ES-I3 (cell line): ENCODE measurements around the gene MAEL.

ENCODE experiments used
- H3K36me3 ChIP-seq: 2 replicates; pipeline ENCODE4 v1.6.1; 2013; ENCODE audit warnings: mild to moderate bottlenecking, low read length, control low read depth, moderate library complexity; ENCODE audit not compliant: insufficient read depth
- H3K4me1 ChIP-seq: 2 replicates; pipeline ENCODE4 v1.6.1; 2013; ENCODE audit warnings: mild to moderate bottlenecking, control low read depth, low read length; ENCODE audit not compliant: insufficient read depth
- H3K9ac ChIP-seq: 2 replicates; pipeline ENCODE4 v1.6.1; 2013; ENCODE audit warnings: low read depth, mild to moderate bottlenecking, low read length, moderate library complexity
- H3K9me3 ChIP-seq: 2 replicates; pipeline ENCODE4 v1.6.1; 2013; ENCODE audit warnings: mild to moderate bottlenecking, low read length, moderate library complexity; ENCODE audit not compliant: control insufficient read depth, insufficient read depth

Gene MAEL

DNA sequence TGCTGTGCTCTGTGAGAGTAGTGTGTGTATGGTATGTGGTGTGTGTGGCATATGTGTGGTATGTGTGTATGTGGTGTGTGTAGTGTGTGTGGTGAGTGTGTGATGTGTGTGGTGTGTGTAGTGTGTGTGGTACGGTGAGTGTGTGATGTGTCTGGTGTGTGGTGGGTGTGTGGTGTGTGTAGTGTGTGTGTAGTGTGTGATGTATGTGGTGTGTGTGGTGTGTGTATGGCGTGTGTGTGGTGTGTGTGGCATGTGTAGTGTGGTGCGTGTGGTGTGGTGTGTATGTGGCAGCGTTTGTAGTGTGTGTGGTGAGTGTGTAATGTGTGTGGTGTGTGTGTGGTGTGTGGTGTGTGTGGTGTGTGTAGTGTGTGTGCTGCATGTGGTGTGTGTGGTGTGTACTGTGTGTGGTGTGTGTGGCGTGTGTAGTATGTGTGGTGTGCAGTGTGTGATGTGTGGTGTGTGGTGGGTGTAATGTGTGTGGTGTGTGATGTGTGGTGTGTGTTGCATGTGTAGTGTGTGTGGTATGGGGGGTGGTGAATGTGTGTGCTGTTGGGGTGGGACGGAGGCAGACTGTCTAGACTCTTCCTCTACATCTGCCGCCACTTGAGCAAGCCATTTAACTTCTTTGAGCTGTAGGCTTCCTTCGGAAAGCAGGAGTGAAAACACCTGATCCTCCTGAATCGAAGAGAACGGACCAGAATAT lies 67.6 kb downstream of the MAEL start:
- Histone ChIP-seq H3K36me3 (no peaks in the 10 kb centered on the region), H3K9me3 (no peaks in the 10 kb centered on the region), H3K9ac (no peak overlapping the region), H3K4me1 (no peaks in the 10 kb centered on the region; the same call in 1 of the 2 replicates)

DNA sequence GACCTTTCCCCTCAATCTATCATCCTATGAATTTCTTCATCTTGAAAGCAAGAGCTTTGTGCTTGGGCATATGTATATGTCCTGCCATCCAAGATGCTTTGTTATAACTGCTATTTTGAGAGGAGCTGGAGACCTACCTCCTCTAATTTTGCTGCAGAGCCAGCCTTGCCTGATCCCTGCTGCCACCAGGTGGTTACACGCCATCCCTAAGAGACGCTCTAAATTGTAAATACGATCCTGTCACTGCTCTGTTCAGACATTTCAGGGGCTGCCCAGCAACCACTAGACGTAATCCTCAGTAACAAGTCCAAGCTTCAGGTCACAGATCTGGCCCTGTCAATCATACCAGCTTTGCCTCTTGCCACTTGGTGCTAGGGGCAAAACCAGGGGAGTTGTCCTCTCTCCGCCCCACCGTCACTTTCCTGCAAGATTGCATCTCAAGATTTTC lies 68.2 kb downstream of the MAEL start:
- Histone ChIP-seq H3K36me3 (no peaks in the 10 kb centered on the region), H3K9me3 (no peaks in the 10 kb centered on the region), H3K4me1 (no peaks in the 10 kb centered on the region; the same call in 1 of the 2 replicates), H3K9ac (no peak overlapping the region)

DNA sequence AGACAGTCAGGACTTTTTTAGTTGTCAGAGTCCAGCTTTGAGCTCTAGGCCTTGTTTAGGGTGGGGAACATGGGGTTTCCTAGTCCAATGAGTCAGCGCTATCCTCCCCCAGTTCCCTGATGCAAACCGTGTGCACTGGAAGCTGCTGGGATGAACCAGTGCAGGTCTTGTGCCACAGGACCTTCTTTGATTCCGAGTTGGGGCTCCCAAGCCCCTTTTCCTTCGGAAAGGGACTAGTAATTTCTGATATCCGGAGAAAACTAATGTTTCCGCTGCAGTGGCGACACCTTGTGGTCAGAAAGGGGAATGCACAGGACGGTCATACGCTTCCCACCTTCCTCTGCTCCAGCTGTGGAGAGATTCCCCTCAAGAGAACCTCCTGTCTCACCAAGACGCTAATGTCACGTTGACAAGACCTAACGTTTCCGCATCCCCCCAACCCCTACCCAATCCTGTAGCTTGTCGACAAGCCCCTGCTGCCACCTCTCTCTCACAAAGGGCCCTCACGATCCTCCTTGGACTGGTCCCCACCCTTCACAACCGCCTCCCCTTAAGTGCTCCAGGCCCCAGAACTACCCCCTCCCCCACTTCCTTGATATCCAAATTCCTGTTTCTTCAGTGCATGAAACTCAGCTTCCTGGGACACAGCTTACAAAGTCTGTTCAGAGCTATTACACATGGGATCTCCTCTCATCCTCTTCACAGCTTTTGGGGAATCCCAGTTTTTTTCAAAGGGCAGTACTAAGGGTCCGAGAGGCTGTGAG lies 70.1 kb downstream of the MAEL start:
- no peaks in the 10 kb centered on the region for H3K9me3 ChIP-seq
- H3K36me3 ChIP-seq, result no peaks in the 10 kb centered on the region
- no peaks in the 10 kb centered on the region; the same call in 1 of the 2 replicates for H3K4me1 ChIP-seq
- peak overlapping the region; percentile 9; the same call in 1 of the 2 replicates for H3K9ac ChIP-seq

DNA sequence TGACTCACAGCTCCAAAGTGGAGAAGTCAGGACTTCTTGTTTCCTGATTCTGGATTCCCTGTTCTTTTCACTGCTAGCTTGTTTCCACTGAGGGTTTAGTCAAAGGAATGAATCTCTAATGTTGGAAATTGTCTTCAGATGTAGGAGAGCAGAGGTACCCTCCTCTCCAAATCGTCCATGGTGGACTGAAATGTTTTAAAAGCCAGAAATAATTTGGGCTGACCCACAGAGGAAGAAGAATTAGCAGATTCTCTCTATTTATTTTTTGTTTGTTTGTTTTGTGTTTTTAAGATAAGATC lies 70.7 kb downstream of the MAEL start:
- no peaks in the 10 kb centered on the region; the same call in 1 of the 2 replicates for H3K4me1 ChIP-seq
- no peaks in the 10 kb centered on the region for H3K36me3 ChIP-seq

DNA sequence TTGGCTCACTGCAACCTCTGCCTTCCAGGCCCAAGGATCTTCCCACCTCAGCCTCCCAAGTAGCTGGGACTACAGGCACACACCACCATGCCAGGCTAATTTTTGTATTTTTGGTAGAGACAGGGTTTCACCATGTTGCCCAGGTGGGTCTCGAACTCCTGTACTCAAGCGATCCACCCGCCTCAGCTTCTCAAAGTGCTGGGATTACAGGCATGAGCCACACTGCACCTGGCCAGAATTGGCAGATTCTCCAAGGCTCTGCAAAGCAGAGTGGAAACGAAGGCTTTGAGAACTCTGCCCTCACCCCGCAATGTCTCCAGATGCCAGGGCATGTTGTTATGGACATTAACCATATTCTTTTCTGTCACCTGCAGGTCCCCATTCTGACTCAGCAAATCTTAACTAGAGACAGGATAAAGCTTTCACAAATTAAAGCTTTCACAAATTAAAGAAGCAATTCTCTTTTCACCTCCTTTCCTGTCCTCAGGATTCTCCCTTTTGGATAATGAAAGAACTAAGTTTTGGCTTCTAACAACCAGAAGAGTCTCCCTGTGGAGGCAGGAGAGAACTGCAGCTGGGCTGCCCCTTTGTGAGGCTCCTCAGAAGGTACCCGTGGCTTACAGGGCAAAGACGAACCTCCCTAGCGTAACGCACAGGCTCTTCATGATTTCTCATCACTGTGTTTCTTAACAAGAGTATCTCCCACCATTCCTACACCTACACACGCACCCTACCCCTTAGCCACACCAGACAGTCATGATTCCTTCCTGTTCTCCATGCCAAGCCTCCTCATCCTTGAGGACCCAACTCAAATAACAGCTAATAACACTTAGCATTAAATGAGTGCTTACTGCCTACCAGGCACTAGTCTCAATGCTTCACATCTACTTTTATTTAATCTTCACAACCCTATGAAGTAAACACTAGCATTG lies 71.3 kb downstream of the MAEL start:
- no peaks in the 10 kb centered on the region for H3K9me3 ChIP-seq
- no peaks in the 10 kb centered on the region; the same call in 1 of the 2 replicates for H3K4me1 ChIP-seq
- no peaks in the 10 kb centered on the region for H3K36me3 ChIP-seq
- no peak overlapping the region for H3K9ac ChIP-seq

More for the DNA sequence above, 70.7 kb downstream of the MAEL start:
- no peaks in the 10 kb centered on the region for H3K9me3 ChIP-seq
- H3K9ac ChIP-seq, result no peak overlapping the region; the same call in 1 of the 2 replicates

DNA sequence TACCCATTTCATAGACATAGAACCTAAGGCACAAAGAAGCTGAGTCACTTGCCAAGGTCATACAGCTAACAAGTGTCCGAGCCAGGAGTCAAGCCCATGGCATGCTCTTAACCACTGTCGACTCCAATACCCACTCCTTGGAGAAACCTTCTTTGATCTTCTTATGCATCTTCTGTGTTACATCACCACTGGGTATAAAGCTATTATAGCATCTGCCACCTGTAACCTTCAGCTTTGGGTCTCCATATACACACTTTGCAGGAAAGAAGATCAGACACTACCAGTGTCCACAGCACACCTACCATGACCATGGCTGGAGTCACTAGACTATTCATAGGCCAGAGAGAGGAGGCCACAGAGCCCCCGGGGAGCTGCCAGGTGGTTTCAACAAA lies 72.0 kb downstream of the MAEL start:
- H3K9me3 ChIP-seq, result no peaks in the 10 kb centered on the region
- no peaks in the 10 kb centered on the region for H3K36me3 ChIP-seq

DNA sequence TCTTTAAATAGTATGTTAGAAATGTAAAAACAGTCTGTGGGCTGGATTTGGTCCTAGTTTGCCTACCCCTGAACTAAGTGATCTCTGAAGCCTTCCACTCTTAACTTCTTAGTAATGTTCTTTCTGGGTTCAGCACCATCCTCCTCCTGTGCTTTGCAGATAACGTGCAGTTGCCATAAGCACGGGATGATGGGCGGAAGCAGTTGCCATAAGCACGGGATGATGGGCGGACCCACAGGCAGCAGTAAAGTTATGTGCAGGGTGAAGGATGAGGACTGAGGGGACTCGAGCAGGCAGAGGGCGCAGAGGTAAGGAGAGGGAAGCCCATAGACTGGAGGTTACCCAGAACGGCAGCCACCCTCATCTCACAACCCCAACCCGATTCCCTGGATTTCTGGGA lies 75.5 kb downstream of the MAEL start:
- H3K4me1 ChIP-seq, result no peaks in the 10 kb centered on the region; the same call in 1 of the 2 replicates
- H3K9me3 ChIP-seq, result no peaks in the 10 kb centered on the region
- H3K9ac ChIP-seq, result no peak overlapping the region
- H3K36me3 ChIP-seq, result no peaks in the 10 kb centered on the region

More for the DNA sequence above, 72.0 kb downstream of the MAEL start:
- Histone ChIP-seq H3K9ac (no peak overlapping the region), H3K4me1 (no peaks in the 10 kb centered on the region; the same call in none of the 2 replicates)

DNA sequence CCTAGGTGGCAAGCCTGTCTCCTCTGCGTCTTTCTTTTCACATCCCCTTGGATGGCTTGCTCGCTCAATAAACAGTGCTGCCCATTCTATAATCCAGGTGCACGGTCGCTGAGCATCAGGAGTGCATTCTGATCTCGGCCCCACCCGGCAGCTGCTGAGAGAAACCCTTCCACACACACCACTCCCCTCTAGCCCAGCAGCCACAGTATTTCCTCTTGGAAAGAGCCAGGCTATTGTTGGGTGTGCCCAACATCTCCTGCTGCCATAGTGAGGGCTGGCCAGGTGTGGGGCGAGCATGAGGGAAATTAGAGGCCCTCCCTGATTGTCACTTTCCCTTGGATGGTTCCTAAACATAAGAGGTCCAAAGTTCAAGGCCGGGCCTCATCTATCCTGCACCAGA lies 76.4 kb downstream of the MAEL start:
- H3K9ac ChIP-seq, result no peak overlapping the region
- H3K36me3 ChIP-seq, result no peaks in the 10 kb centered on the region
- H3K4me1 ChIP-seq, result no peaks in the 10 kb centered on the region; the same call in 1 of the 2 replicates
- H3K9me3 ChIP-seq, result no peaks in the 10 kb centered on the region

DNA sequence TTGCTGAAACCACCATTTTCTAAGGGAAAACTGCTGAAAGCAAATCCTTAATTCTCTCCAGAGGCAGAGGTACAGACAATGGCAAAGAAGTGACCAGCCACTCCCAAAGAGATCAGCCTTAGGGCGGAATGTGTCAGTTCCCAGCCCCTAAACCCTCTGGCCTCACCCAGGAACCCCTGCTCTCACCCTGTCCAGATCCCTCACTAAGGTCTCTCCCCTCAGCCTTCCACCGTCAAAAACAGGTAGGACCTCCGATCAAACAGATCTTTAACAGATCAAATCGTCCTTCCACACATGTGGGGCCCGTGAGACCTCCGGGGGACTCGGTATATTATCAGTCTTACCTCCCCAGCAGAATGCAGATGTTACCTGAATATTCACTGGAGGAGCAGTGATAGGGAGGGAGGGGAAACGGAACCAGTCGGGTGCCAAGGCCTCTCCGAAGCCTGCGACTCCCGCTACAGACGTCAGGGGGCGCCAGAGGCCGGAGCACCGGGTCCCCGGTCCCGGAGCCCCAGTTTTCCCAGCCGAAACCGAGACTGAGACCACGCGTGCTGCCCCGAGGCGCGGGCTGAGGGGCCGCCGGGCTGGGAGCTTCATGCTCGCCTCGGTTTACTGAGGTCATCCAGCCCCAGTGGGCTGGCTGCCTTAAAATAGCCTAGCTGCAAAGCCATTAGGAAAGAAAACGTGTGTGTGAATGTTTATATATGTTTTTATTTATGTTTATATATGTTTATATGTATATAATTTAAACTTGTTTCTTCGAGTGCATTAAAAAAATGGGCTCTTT lies 77.4 kb downstream of the MAEL start:
- H3K9me3 ChIP-seq, result no peaks in the 10 kb centered on the region
- H3K9ac ChIP-seq, result peak overlapping the region; percentile 35; the same call in 1 of the 2 replicates
- H3K4me1 ChIP-seq, result no peaks in the 10 kb centered on the region; the same call in 1 of the 2 replicates
- H3K36me3 ChIP-seq, result no peaks in the 10 kb centered on the region

DNA sequence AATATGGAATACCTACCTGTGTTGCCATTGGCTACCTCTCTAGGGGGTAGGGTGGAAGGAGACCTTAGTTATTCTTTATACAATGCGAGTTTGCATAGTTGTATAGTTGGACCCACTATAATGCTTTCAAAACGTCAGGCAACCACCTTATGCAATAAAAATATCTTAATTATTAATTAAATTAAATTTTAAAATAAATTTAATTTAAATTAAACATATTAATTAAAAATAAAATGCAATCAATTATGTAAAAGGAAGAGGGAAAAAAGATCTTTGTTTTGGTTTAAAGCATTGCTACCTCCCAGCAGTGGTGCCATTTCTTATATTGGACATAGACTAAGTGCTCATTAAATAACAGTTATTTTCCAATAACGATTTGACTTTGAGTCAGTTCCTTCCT lies 78.8 kb downstream of the MAEL start:
- H3K9ac ChIP-seq, result no peak overlapping the region
- H3K36me3 ChIP-seq, result no peaks in the 10 kb centered on the region
- H3K9me3 ChIP-seq, result no peaks in the 10 kb centered on the region
- H3K4me1 ChIP-seq, result no peaks in the 10 kb centered on the region; the same call in 1 of the 2 replicates

DNA sequence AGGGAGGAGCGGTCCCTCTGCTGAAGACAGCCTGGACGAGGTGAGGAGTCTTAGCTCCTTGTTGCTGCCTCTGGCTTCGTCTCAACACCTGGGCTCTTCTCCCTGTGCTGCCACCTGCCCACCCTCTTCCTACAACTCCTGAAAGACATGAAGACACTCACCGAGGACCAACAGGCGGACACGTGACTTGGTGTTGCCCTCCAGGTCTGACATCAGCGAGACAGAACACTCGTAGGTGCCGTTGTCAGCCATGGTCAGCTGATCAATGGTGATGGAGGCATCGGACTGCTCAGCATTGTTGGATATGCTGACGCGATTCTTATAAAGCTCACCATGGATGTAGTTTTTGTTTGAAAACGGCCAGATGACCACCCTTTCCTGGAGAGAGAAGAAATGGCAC lies 79.7 kb downstream of the MAEL start:
- Histone ChIP-seq H3K9ac (no peak overlapping the region), H3K36me3 (no peaks in the 10 kb centered on the region)

DNA sequence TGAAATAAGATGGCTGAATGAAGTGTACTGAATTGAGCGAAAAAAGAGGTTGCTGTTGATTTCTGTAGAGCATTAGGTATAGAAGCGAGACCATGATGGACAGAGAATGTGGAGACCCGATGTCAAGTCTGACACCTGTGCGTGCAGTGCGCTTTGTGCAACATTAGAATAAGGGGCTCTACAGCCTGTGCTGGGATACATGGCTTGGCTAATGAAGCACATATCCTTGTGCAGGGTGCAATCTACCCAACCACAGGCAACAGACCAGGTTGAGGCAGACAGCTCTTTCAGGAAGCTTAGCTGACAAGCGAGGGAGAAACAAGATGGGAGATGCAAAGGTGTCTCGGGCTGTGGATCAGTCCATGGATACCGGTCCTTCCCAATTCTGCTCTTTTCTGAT lies 82.2 kb downstream of the MAEL start:
- Histone ChIP-seq H3K36me3 (no peaks in the 10 kb centered on the region), H3K9me3 (no peaks in the 10 kb centered on the region), H3K9ac (no peak overlapping the region), H3K4me1 (no peaks in the 10 kb centered on the region)

More for the DNA sequence above, 79.7 kb downstream of the MAEL start:
- Histone ChIP-seq H3K4me1 (no peaks in the 10 kb centered on the region; the same call in 1 of the 2 replicates), H3K9me3 (no peaks in the 10 kb centered on the region)
